HepG2 (cell line): ENCODE results near the gene BANP. TPM values are rescaled to one million over a fixed set of nuclear protein-coding genes. Genes with fewer than 3 reads are reported as not detected.
A peak's percentile ranks its signal among the peaks of the same experiment; 100 is the strongest.
"Not testable (repeated sequence)": the region's sequence is repeated elsewhere in the genome, so short reads cannot be mapped to it uniquely, and the experiment has no call there.

Source experiments
- DPF2 ChIP-seq: sonication (generic); formaldehyde crosslinking; IDR thresholded peaks from 2 replicates; pipeline ENCODE4 v1.4.0; 2020; ENCODE audit warnings: mild to moderate bottlenecking, low read depth, missing genetic modification reagents, borderline replicate concordance
- HMGXB4 ChIP-seq, 2 experiments: sonication (generic) in 1 of 2; formaldehyde crosslinking in 1 of 2; IDR thresholded peaks; 2 replicates each; pipeline versions ENCODE4 v1.4.0 to v1.6.1; 2018 to 2020; ENCODE audit warnings: missing genetic modification reagents in 2 of 2, borderline replicate concordance in 1 of 2, low read depth in 1 of 2, mild to moderate bottlenecking in 1 of 2, missing biosample characterization in 1 of 2
- MAZ ChIP-seq, 2 experiments: sonication (generic) in 1 of 2; formaldehyde crosslinking in 1 of 2; IDR thresholded peaks; 2 replicates each; pipeline versions ENCODE4 v1.5.0 to v1.6.1; 2012 to 2020; ENCODE audit warnings: low read depth in 2 of 2, mild to moderate bottlenecking in 2 of 2, borderline replicate concordance in 1 of 2, improper control_type of control experiment in 1 of 2, low read length in 1 of 2, missing genetic modification reagents in 1 of 2, moderate library complexity in 1 of 2
- MTA1 ChIP-seq: sonication (generic); formaldehyde crosslinking; IDR thresholded peaks from 2 replicates; pipeline ENCODE4 v1.4.0; 2020; ENCODE audit warnings: missing genetic modification reagents, mild to moderate bottlenecking, borderline replicate concordance
- SIN3A ChIP-seq: IDR thresholded peaks from 2 replicates; pipeline ENCODE4 v1.6.1; 2011; ENCODE audit warnings: low read depth, mild to moderate bottlenecking, control low read depth, low read length, borderline replicate concordance
- SPEN ChIP-seq: sonication (generic); formaldehyde crosslinking; IDR thresholded peaks from 2 replicates; pipeline ENCODE4 v1.5.1; 2020; ENCODE audit warnings: low read depth, mild to moderate bottlenecking, missing genetic modification reagents
- TBX2 ChIP-seq: sonication (generic); formaldehyde crosslinking; IDR thresholded peaks from 2 replicates; pipeline ENCODE4 v1.5.0; 2020; ENCODE audit warnings: missing genetic modification reagents, mild to moderate bottlenecking, borderline replicate concordance
- ZBTB42 ChIP-seq: sonication (generic); formaldehyde crosslinking; IDR thresholded peaks from 2 replicates; pipeline ENCODE4 v1.5.0; 2020; ENCODE audit warnings: mild to moderate bottlenecking, missing genetic modification reagents
- ZFX ChIP-seq: sonication (generic); formaldehyde crosslinking; IDR thresholded peaks from 2 replicates; pipeline ENCODE4 v1.4.0; 2020; ENCODE audit warnings: mild to moderate bottlenecking, low read depth, missing genetic modification reagents, moderate library complexity
- ZMYM3 ChIP-seq: sonication (generic); formaldehyde crosslinking; IDR thresholded peaks from 2 replicates; pipeline ENCODE4 v1.5.1; 2020; ENCODE audit warnings: mild to moderate bottlenecking, missing genetic modification reagents
- ZNF101 ChIP-seq: sonication (generic); formaldehyde crosslinking; IDR thresholded peaks from 2 replicates; pipeline ENCODE4 v1.4.0; 2020; ENCODE audit warnings: mild to moderate bottlenecking, low read depth, missing genetic modification reagents, borderline replicate concordance
- ZNF224 ChIP-seq: sonication (generic); formaldehyde crosslinking; IDR thresholded peaks from 2 replicates; pipeline ENCODE4 v1.5.0; 2020; ENCODE audit warnings: mild to moderate bottlenecking, missing genetic modification reagents
- ZNF34 ChIP-seq: sonication (generic); formaldehyde crosslinking; IDR thresholded peaks from 2 replicates; pipeline ENCODE4 v1.4.0; 2020; ENCODE audit warnings: mild to moderate bottlenecking, missing genetic modification reagents, borderline replicate concordance
- ZNF510 ChIP-seq: sonication (generic); formaldehyde crosslinking; IDR thresholded peaks from 2 replicates; pipeline ENCODE4 v1.4.0; 2020; ENCODE audit warnings: low read depth, mild to moderate bottlenecking, missing genetic modification reagents
- ZNF543 ChIP-seq: sonication (generic); formaldehyde crosslinking; IDR thresholded peaks from 2 replicates; pipeline ENCODE4 v1.4.0; 2020; ENCODE audit warnings: mild to moderate bottlenecking, missing genetic modification reagents
- ZNF556 ChIP-seq: sonication (generic); formaldehyde crosslinking; IDR thresholded peaks from 2 replicates; pipeline ENCODE4 v1.4.0; 2020; ENCODE audit warnings: mild to moderate bottlenecking, missing genetic modification reagents, borderline replicate concordance
- ZNF570 ChIP-seq: sonication (generic); formaldehyde crosslinking; IDR thresholded peaks from 2 replicates; pipeline ENCODE4 v1.4.0; 2020; ENCODE audit warnings: mild to moderate bottlenecking, missing genetic modification reagents, borderline replicate concordance
- ZNF691 ChIP-seq: sonication (generic); formaldehyde crosslinking; IDR thresholded peaks from 2 replicates; pipeline ENCODE4 v1.4.0; 2020; ENCODE audit warnings: missing genetic modification reagents, low read depth, mild to moderate bottlenecking, borderline replicate concordance
- ZNF770 ChIP-seq: sonication (generic); formaldehyde crosslinking; IDR thresholded peaks from 2 replicates; pipeline ENCODE4 v1.5.0; 2020; ENCODE audit warnings: mild to moderate bottlenecking, missing genetic modification reagents
- ZNF788 ChIP-seq: sonication (generic); formaldehyde crosslinking; IDR thresholded peaks from 2 replicates; pipeline ENCODE4 v1.5.0; 2020; ENCODE audit warnings: mild to moderate bottlenecking, missing genetic modification reagents, borderline replicate concordance
- ZSCAN21 ChIP-seq: sonication (generic); formaldehyde crosslinking; IDR thresholded peaks from 2 replicates; pipeline ENCODE4 v1.8.0; 2022; ENCODE audit warnings: mild to moderate bottlenecking, missing genetic modification reagents, moderate library complexity, borderline replicate concordance
- polyA plus RNA-seq, 8 experiments: library from polyadenylated mRNA; depleted of rRNA in 3 of 8; stranded (reverse) in 7 of 8; unstranded in 1 of 8; fragments of >200 nt; fragmentation: Illumina TruSeq in 4 of 8; extraction: Trizol in 4 of 8; gene quantifications; 2 replicates each; pipeline versions ENCODE4 v1.2.1 to v1.2.3, GENCODE V29; 2011 to 2016; ENCODE audit warnings: low read depth in 4 of 8, missing spikeins in 1 of 8, mixed read lengths in 1 of 8; ENCODE audit not compliant: insufficient read depth in 1 of 8
- total RNA-seq, 5 experiments: library from RNA; depleted of rRNA; stranded (reverse); fragments of >200 nt; fragmentation: Illumina TruSeq; extraction: Trizol; gene quantifications; 2 replicates each; pipeline ENCODE4 v1.2.3, GENCODE V29; 2016; ENCODE audit warnings: low read depth in 1 of 5

The BANP gene
- total and polyA plus RNA-seq, 2 of the 13 experiments (the other 11 are each of a cell fraction or from before 2014, with no cell fraction given): 20.2 to 23.8 TPM

GRCh38 chr16:87934752-87935425 is 16.3 kb upstream of the BANP start (continued):
- TF ChIP-seq ZNF770 (CRISPR knock-in tag) (peak; percentile 95), ZNF101 (CRISPR knock-in tag) (0 out of 2 replicates have a peak, but pooled peaks have one; percentile 70), ZSCAN21 (CRISPR knock-in tag) (peak; percentile 60; the same call in 1 of the 2 replicates), SIN3A (peak; percentile 52; the same call in 1 of the 2 replicates), ZMYM3 (CRISPR knock-in tag) (peak; percentile 29; the same call in 1 of the 2 replicates), ZFX (CRISPR knock-in tag) (0 out of 2 replicates have a peak, but pooled peaks have one; percentile 16), MTA1 (CRISPR knock-in tag) (0 out of 2 replicates have a peak, but pooled peaks have one; percentile 46), ZNF691 (0 out of 2 replicates have a peak, but pooled peaks have one; percentile 29), ZNF34 (0 out of 2 replicates have a peak, but pooled peaks have one; percentile 22), SPEN (CRISPR knock-in tag) (peak; percentile 12; the same call in 1 of the 2 replicates), ZNF224 (CRISPR knock-in tag) (0 out of 2 replicates have a peak, but pooled peaks have one; percentile 6), ZNF556 (CRISPR knock-in tag) (0 out of 2 replicates have a peak, but pooled peaks have one; percentile 18), DPF2 (CRISPR knock-in tag) (0 out of 2 replicates have a peak, but pooled peaks have one; percentile 23), ZBTB42 (CRISPR knock-in tag) (0 out of 2 replicates have a peak, but pooled peaks have one; percentile 21), MAZ (CRISPR knock-in tag; IDR thresholded peaks at IDR 0.05; ENCODE audit: low read depth) (peak; percentile 20; the same call in 1 of the 2 replicates), ZNF510 (CRISPR knock-in tag) (0 out of 2 replicates have a peak, but pooled peaks have one; percentile 71), ZNF570 (CRISPR knock-in tag) (0 out of 2 replicates have a peak, but pooled peaks have one; percentile 3), ZNF788 (CRISPR knock-in tag) (0 out of 2 replicates have a peak, but pooled peaks have one; percentile 40), TBX2 (CRISPR knock-in tag) (peak; percentile 36; the same call in 1 of the 2 replicates), HMGXB4 (CRISPR knock-in tag; IDR thresholded peaks at IDR 0.05; ENCODE audit: borderline replicate concordance in 1 of 2, low read depth in 1 of 2) (0 out of 4 replicates have a peak, but pooled peaks of 1 of the 2 experiments have one; percentile 30), ZNF543 (CRISPR knock-in tag) (peak; percentile 47; the same call in 1 of the 2 replicates)
- not testable (repeated sequence) for TF ChIP-seq MAZ (IDR thresholded peaks at IDR 0.05; ENCODE audit: borderline replicate concordance, low read depth, low read length)
